ENCODE measurements around the gene ZNF408.

Gene ZNF408

GRCh38 chr11:46725338-46726205 lies 24.7 kb downstream of the ZNF408 start:
- no peak overlapping the region for H3K4me3 ChIP-seq (ENCODE audit: insufficient read depth, low read length, poor library complexity, severe bottlenecking)
- no peak overlapping the region for H3K4me2 ChIP-seq (ENCODE audit: low read depth, low read length, poor library complexity, severe bottlenecking)
- H4K20me1 ChIP-seq (ENCODE audit: low read depth, low read length): no peaks in the 10 kb centered on the region
- H3K27ac ChIP-seq (ENCODE audit: low read depth, low read length): no peak overlapping the region
- no peaks in the 10 kb centered on the region for H3K79me2 ChIP-seq (ENCODE audit: insufficient read depth, low read length)
- TF ChIP-seq CTCF (IDR thresholded peaks at IDR 0.05; ENCODE audit: insufficient read depth, low read length, poor library complexity, severe bottlenecking) (no peak), EZH2phosphoT487 (conservative IDR thresholded peaks at IDR 0.05; ENCODE audit: low read length) (no peak)
- H3K9me2 ChIP-seq (replicated peaks; ENCODE audit: insufficient read depth, low read length): no peaks in the 10 kb centered on the region
- no peaks in the 10 kb centered on the region for H3F3A ChIP-seq (ENCODE audit: insufficient read depth)
- no peak overlapping the region for H2AFZ ChIP-seq (ENCODE audit: low read depth, low read length, severe bottlenecking)
- H3K36me3 ChIP-seq (ENCODE audit: low read length): no peaks in the 10 kb centered on the region
- H3K9ac ChIP-seq (ENCODE audit: low read length): no peak overlapping the region
- no peaks in the 10 kb centered on the region for H3K9me3 ChIP-seq (ENCODE audit: insufficient read depth, low read length)
- no peaks in the 10 kb centered on the region for H3K27me3 ChIP-seq (ENCODE audit: low read length)

DNA sequence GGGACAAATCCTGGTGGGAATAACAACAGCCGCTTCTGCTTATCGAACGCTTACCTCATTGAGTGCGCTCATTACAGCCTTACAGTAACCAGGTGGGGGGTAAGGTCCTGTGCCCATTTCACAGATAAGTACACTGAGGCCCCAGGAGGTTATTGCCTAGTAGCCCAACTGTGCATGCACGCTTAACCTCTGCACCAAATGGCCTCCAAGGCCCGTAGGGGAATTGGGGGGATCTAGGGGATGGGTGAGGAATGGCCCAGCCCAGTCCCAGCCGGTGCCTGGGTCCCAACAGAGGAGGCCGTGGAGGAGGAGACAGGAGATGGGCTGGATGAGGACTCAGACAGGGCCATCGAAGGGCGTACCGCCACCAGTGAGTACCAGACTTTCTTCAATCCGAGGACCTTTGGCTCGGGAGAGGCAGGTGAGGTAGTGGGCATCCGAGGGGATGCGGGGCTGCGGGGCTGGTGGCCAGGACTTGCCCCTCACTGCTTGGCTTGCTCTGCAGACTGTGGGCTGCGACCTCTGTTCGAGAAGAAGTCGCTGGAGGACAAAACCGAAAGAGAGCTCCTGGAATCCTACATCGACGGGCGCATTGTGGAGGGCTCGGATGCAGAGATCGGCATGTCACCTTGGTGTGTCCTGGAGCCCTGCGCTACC lies 25.5 kb downstream of the ZNF408 start:
- H2AFZ ChIP-seq (ENCODE audit: low read depth, low read length, severe bottlenecking): no peak overlapping the region
- H3K9me3 ChIP-seq (ENCODE audit: insufficient read depth, low read length): no peaks in the 10 kb centered on the region
- no peak overlapping the region for H3K9ac ChIP-seq (ENCODE audit: low read length)
- H4K20me1 ChIP-seq (ENCODE audit: low read depth, low read length): no peaks in the 10 kb centered on the region
- no peaks in the 10 kb centered on the region for H3K27me3 ChIP-seq (ENCODE audit: low read length)
- H3K79me2 ChIP-seq (ENCODE audit: insufficient read depth, low read length): no peaks in the 10 kb centered on the region
- no peak overlapping the region for H3K4me2 ChIP-seq (ENCODE audit: low read depth, low read length, poor library complexity, severe bottlenecking)
- H3K27ac ChIP-seq (ENCODE audit: low read depth, low read length): no peak overlapping the region
- no peak overlapping the region for H3K4me3 ChIP-seq (ENCODE audit: insufficient read depth, low read length, poor library complexity, severe bottlenecking)
- TF ChIP-seq EZH2phosphoT487 (conservative IDR thresholded peaks at IDR 0.05; ENCODE audit: low read length): no peak
- TF ChIP-seq CTCF (IDR thresholded peaks at IDR 0.05; ENCODE audit: insufficient read depth, low read length, poor library complexity, severe bottlenecking): no peak
- no peaks in the 10 kb centered on the region for H3F3A ChIP-seq (ENCODE audit: insufficient read depth)
- no peaks in the 10 kb centered on the region for H3K9me2 ChIP-seq (replicated peaks; ENCODE audit: insufficient read depth, low read length)
- H3K36me3 ChIP-seq (ENCODE audit: low read length): no peaks in the 10 kb centered on the region

- Histone ChIP-seq H3K79me2 (ENCODE audit: insufficient read depth, low read length) (no peaks in the 10 kb centered on the region), H3K27me3 (ENCODE audit: low read length) (no peaks in the 10 kb centered on the region), H2AFZ (ENCODE audit: low read depth, low read length, severe bottlenecking) (no peak overlapping the region), H3K9me2 (replicated peaks; ENCODE audit: insufficient read depth, low read length) (no peaks in the 10 kb centered on the region), H4K20me1 (ENCODE audit: low read depth, low read length) (no peaks in the 10 kb centered on the region), H3F3A (ENCODE audit: insufficient read depth) (no peaks in the 10 kb centered on the region), H3K4me2 (ENCODE audit: low read depth, low read length, poor library complexity, severe bottlenecking) (no peak overlapping the region), H3K4me3 (ENCODE audit: insufficient read depth, low read length, poor library complexity, severe bottlenecking) (no peak overlapping the region), H3K9me3 (ENCODE audit: insufficient read depth, low read length) (no peaks in the 10 kb centered on the region), H3K9ac (ENCODE audit: low read length) (no peak overlapping the region), H3K27ac (ENCODE audit: low read depth, low read length) (no peak overlapping the region), H3K36me3 (ENCODE audit: low read length) (no peaks in the 10 kb centered on the region)
- no peak for TF ChIP-seq CTCF (IDR thresholded peaks at IDR 0.05; ENCODE audit: insufficient read depth, low read length, poor library complexity, severe bottlenecking)
- TF ChIP-seq EZH2phosphoT487 (conservative IDR thresholded peaks at IDR 0.05; ENCODE audit: low read length): no peak
Measured at GRCh38 chr11:46727952-46728658, 27.3 kb downstream of the ZNF408 start.

All from SU-DHL-6 (cell line).